ENCODE results near the gene MUC4. TPM values are rescaled to one million over a fixed set of nuclear protein-coding genes. Genes with fewer than 3 reads are reported as not detected.
"Not testable (repeated sequence)": the region's sequence is repeated elsewhere in the genome, so short reads cannot be mapped to it uniquely, and the experiment has no call there.

The MUC4 gene
- total RNA-seq, 1 donor from 2014 or later, result not detected

DNA sequence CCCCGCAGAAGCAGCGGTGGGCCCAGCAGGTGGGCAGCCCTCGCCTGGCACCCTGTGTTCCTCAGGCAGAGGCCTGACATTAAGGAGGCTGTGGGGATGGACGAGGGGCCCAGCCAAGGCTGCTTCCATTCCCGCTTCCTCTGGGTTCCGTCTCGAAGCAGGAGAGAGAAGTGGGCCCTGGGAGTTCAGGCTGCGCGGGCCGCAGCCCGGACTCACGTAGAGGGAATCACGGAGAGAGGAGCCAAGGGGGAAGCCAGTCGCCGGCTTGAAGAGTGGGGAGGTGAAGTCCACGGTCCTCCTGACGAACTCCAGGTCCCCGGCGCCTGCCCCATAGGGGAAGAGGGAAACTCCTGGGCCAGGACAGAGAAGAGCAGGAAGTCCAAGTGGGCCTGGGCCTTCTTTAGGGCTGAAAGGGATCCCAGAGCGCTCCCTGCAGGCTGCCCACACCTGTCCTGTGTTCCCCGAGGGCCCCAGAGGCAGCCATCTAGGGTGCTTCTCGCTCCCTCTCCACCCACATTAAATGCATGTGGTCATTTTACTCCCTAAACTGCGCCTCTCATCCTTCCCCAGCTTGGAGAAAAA is 37.7 kb downstream of the MUC4 start:
- H3K36me3 ChIP-seq, result no peaks in the 10 kb centered on the region
- TF ChIP-seq, protein P1, sequence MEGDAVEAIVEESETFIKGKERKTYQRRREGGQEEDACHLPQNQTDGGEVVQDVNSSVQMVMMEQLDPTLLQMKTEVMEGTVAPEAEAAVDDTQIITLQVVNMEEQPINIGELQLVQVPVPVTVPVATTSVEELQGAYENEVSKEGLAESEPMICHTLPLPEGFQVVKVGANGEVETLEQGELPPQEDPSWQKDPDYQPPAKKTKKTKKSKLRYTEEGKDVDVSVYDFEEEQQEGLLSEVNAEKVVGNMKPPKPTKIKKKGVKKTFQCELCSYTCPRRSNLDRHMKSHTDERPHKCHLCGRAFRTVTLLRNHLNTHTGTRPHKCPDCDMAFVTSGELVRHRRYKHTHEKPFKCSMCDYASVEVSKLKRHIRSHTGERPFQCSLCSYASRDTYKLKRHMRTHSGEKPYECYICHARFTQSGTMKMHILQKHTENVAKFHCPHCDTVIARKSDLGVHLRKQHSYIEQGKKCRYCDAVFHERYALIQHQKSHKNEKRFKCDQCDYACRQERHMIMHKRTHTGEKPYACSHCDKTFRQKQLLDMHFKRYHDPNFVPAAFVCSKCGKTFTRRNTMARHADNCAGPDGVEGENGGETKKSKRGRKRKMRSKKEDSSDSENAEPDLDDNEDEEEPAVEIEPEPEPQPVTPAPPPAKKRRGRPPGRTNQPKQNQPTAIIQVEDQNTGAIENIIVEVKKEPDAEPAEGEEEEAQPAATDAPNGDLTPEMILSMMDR (IDR thresholded peaks at IDR 0.05), result no peak
- no peak for DNase-seq (ENCODE audit: low spot score in 2 of 2)
- intact Hi-C loops (cut with DNase I), result no loop called here
- H3K27ac ChIP-seq, result no peak overlapping the region
- no peak overlapping the region for H3K4me3 ChIP-seq
- no peaks in the 10 kb centered on the region for H3K9me3 ChIP-seq
- H3K27me3 ChIP-seq, result no peaks in the 10 kb centered on the region
- H3K4me1 ChIP-seq, result no peaks in the 10 kb centered on the region

GRCh38 chr3:195771646-195772300 is 40.0 kb downstream of the MUC4 start:
- TF ChIP-seq, protein P1 (IDR thresholded peaks at IDR 0.05), result no peak
- intact Hi-C loops (cut with DNase I), result no loop called here
- Histone ChIP-seq H3K9me3 (no peaks in the 10 kb centered on the region), H3K36me3 (no peaks in the 10 kb centered on the region), H3K4me3 (no peak overlapping the region), H3K27me3 (no peaks in the 10 kb centered on the region), H3K4me1 (no peaks in the 10 kb centered on the region), H3K27ac (no peak overlapping the region)
- DNase-seq (ENCODE audit: low spot score in 2 of 2), result no peak

DNA sequence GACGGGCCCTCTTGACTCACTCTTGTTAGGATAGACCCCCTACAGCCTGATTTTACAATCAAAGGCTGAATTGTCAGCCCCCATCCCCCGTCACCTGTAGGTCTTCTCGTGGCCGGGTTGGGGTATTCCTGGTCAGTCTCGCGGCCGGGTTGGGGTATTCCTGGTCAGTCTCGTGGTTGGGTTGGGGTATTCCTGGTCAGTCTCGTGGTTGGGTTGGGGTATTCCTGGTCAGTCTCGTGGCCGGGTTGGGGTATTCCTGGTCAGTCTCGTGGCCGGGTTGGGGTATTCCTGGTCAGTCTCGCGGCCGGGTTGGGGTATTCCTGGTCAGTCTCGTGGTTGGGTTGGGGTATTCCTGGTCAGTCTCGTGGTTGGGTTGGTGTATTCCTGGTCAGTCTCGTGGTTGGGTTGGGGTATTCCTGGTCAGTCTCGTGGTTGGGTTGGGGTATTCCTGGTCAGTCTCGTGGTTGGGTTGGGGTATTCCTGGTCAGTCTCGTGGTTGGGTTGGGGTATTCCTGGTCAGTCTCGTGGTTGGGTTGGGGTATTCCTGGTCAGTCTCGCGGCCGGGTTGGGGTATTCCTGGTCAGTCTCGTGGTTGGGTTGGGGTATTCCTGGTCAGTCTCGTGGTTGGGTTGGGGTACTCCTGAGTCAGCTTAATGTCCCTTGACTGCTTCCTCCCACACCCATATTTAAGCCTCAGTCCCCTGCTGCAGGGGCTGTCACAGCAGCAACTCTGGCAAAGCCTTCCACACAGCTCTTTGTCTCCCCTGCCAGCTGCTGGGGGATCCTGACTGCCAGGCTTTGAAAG is 40.7 kb downstream of the MUC4 start:
- H3K4me3 ChIP-seq; H3K27me3 ChIP-seq; H3K27ac ChIP-seq; H3K9me3 ChIP-seq; intact Hi-C loops (cut with DNase I); H3K4me1 ChIP-seq; DNase-seq (ENCODE audit: low spot score in 2 of 2); H3K36me3 ChIP-seq: not testable (repeated sequence)

DNA sequence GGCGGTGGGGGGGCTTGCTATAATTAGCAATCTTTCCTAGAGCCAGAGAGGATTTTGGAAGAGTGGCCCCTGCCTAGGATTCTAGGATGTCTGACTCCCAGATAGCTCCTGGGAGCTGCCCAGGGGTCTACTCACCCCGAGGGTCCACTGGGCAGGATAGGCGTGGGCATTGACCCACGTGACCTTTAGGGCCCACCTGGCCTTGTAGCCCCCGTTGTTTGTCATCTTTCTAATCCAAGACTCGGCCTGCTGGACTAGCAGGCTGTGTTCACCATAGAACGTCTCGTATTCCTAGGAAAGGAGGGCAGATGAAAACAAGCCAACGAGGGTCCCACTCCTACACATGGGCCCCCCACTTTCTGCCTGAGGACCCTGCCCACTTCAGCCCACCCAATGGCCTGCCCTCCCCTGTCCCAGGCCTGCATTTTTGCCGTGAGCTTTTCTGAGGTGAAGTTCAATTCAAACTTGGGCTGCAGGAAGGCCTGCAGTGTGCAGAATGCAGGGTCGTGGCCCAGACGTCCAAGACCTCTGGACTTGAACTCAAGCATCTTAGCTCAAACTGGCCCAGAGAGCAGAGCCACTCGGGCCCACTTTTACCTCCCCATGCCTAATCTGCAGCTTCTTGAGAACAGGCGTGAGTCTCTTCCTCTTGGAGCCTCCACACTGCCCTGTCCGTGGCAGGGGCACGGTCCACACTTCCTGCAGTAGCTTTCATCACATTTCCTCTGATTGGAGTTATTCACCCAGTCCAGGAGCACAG is 41.5 kb downstream of the MUC4 start:
- TF ChIP-seq, protein P1 (IDR thresholded peaks at IDR 0.05), result no peak
- Histone ChIP-seq H3K27me3 (no peaks in the 10 kb centered on the region), H3K4me1 (no peaks in the 10 kb centered on the region), H3K36me3 (no peaks in the 10 kb centered on the region), H3K4me3 (no peak overlapping the region), H3K27ac (no peak overlapping the region), H3K9me3 (no peaks in the 10 kb centered on the region)
- no peak for DNase-seq (ENCODE audit: low spot score in 2 of 2)
- intact Hi-C loops (cut with DNase I), result no loop called here

DNA sequence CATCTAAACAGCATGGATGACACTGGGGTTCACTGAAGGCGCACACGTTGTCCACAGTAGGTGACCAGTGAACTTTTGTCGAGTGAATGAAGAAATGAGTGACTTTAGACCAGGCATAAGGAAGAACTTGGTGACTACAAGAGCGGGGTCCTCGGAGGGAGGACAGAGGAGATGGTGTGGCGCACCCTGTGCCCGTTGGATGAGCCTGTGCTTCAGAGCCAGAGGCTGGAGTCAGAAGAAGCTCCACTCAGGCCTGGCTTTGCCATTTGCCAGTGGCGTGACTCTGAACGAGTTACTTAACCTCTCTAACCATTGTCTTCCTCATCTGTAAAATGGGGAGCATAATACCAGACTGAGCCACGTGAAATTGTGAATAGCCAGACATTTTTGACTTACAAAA is 42.2 kb downstream of the MUC4 start:
- H3K9me3 ChIP-seq, result no peaks in the 10 kb centered on the region
- H3K36me3 ChIP-seq, result no peaks in the 10 kb centered on the region
- H3K27ac ChIP-seq, result no peak overlapping the region
- no peak overlapping the region for H3K4me3 ChIP-seq
- no peak for DNase-seq (ENCODE audit: low spot score in 2 of 2)
- H3K27me3 ChIP-seq, result no peaks in the 10 kb centered on the region
- H3K4me1 ChIP-seq, result no peaks in the 10 kb centered on the region
- intact Hi-C loops (cut with DNase I), result no loop called here
- TF ChIP-seq, protein P1 (IDR thresholded peaks at IDR 0.05), result no peak

Measured in ascending aorta (tissue), 2 donors.